PC-9 (cell line): Measurements from ENCODE around the gene USP12. TPM values are rescaled to one million over a fixed set of nuclear protein-coding genes. Genes with fewer than 3 reads are reported as not detected.

Experiments
- BruUV-seq: library from RNA; stranded (reverse); fragments of 400-500 nt; replicated peaks from 2 replicates; lab custom pipeline; 2021; lab: Mats Ljungman, UMichigan
- CTCF ChIA-PET: fragments of 300-600 bp; sonication (Branson Sonifier 250); formaldehyde crosslinking; loops from one replicate; lab custom pipeline; 2022; ENCODE audit warnings: antibody characterized with exemption; lab: Charles Lee
- POLR2A ChIA-PET: fragments of 300-600 bp; sonication (Branson Sonifier 250); formaldehyde crosslinking; loops from one replicate; lab custom pipeline; 2022; ENCODE audit warnings: antibody characterized with exemption; ENCODE audit not compliant: unreplicated experiment; lab: Charles Lee
- DNase-seq, 2 experiments: peaks; one replicate each; pipeline versions ENCODE4 v3.0.0 to v3.0.0-alpha.2; 2015 to 2022; ENCODE audit warnings: mixed read lengths in 1 of 2
- H2AFZ ChIP-seq: fragments of 200-600 bp; sonication (generic); 2 replicates; pipeline ENCODE4 v1.8.1; 2017; ENCODE audit warnings: antibody characterized with exemption
- H3F3A ChIP-seq: fragments of 200-600 bp; sonication (generic); 2 replicates; pipeline ENCODE4 v1.8.1; 2017; ENCODE audit warnings: antibody characterized with exemption, mild to moderate bottlenecking, low read depth; ENCODE audit not compliant: insufficient read depth
- H3K27ac ChIP-seq: fragments of 200-600 bp; sonication (generic); 2 replicates; pipeline ENCODE4 v1.6.1; 2016; ENCODE audit warnings: mixed run types
- H3K27me3 ChIP-seq: fragments of 200-600 bp; sonication (generic); 2 replicates; pipeline ENCODE4 v1.6.1; 2016; ENCODE audit warnings: low read depth, mixed run types; ENCODE audit not compliant: insufficient read depth
- H3K36me3 ChIP-seq: fragments of 200-600 bp; sonication (generic); 2 replicates; pipeline ENCODE4 v1.6.1; 2016; ENCODE audit warnings: low read depth, mixed run types
- H3K4me1 ChIP-seq: fragments of 200-600 bp; sonication (generic); replicated peaks from 2 replicates; pipeline ENCODE4 v1.6.1; 2016; ENCODE audit warnings: mixed run types; ENCODE audit not compliant: insufficient read depth
- H3K4me2 ChIP-seq: fragments of 200-600 bp; sonication (generic); 2 replicates; pipeline ENCODE4 v1.6.1; 2017; ENCODE audit warnings: mixed run types
- H3K4me3 ChIP-seq: fragments of 200-600 bp; sonication (generic); 2 replicates; pipeline ENCODE4 v1.6.1; 2016; ENCODE audit warnings: mixed run types
- H3K79me2 ChIP-seq: fragments of 200-600 bp; sonication (generic); 2 replicates; pipeline ENCODE4 v1.6.1; 2017; ENCODE audit warnings: low read depth, mixed run types
- H3K9me2 ChIP-seq: fragments of 200-600 bp; sonication (generic); 2 replicates; pipeline ENCODE4 v1.8.1; 2017; ENCODE audit warnings: mild to moderate bottlenecking; ENCODE audit not compliant: insufficient read depth
- H3K9me3 ChIP-seq: fragments of 200-600 bp; sonication (generic); 2 replicates; pipeline ENCODE4 v1.8.1; 2016; ENCODE audit warnings: low read depth; ENCODE audit not compliant: insufficient read depth
- H4K20me1 ChIP-seq: fragments of 200-600 bp; sonication (generic); 2 replicates; pipeline ENCODE4 v1.8.1; 2017; ENCODE audit not compliant: insufficient read depth
- EZH2 ChIP-seq: fragments of 200-600 bp; sonication (generic); IDR thresholded peaks from 2 replicates; pipeline ENCODE4 v1.8.0; 2017; ENCODE audit warnings: antibody characterized with exemption, low read depth
- intact Hi-C: fragments of 100-400 bp; cut with micrococcal nuclease; formaldehyde crosslinking; loops from one replicate; pipeline ENCODE4 v1.10.0; 2022; ENCODE audit not compliant: unreplicated experiment
- total RNA-seq: library from RNA; stranded (reverse); gene quantifications from 2 replicates; pipeline ENCODE4 v1.2.3, GENCODE V29; 2021
- TF ChIP-seq, protein P1 (sequence below): fragments of 200-600 bp; sonication (generic); conservative IDR thresholded peaks from 2 replicates; pipeline ENCODE4 v1.6.1; 2017; ENCODE audit warnings: mixed run types, antibody characterized with exemption, mild to moderate bottlenecking, moderate library complexity

The USP12 gene
- total RNA-seq, 1 experiment from 2014 or later = 20.8 TPM

DNA sequence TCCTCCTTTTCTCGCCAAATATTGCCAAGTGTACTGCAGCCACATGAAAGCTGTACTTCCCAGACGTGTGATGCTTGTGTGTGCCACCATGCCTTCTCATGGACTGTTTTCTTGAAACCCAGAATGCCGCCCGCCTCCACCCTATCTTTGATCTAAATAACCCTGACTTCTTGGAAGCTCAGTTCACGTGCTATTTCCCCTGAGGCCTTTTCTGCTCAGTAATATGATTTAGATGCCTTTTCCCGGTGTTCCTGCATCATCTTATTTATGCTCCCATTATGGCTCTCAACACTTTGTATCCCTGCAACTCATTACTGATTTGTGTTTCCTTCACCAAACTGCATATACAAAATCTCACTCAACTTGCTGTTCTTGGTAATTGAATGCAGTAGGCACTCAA, 116.1 kb downstream of the USP12 start:
- no peak for TF ChIP-seq EZH2
- TF ChIP-seq, protein P1, sequence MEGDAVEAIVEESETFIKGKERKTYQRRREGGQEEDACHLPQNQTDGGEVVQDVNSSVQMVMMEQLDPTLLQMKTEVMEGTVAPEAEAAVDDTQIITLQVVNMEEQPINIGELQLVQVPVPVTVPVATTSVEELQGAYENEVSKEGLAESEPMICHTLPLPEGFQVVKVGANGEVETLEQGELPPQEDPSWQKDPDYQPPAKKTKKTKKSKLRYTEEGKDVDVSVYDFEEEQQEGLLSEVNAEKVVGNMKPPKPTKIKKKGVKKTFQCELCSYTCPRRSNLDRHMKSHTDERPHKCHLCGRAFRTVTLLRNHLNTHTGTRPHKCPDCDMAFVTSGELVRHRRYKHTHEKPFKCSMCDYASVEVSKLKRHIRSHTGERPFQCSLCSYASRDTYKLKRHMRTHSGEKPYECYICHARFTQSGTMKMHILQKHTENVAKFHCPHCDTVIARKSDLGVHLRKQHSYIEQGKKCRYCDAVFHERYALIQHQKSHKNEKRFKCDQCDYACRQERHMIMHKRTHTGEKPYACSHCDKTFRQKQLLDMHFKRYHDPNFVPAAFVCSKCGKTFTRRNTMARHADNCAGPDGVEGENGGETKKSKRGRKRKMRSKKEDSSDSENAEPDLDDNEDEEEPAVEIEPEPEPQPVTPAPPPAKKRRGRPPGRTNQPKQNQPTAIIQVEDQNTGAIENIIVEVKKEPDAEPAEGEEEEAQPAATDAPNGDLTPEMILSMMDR = no peak
- ChIA-PET POLR2A (no interaction called here), CTCF (no interaction called here)
- Histone ChIP-seq H3K79me2 (no peaks in the 10 kb centered on the region), H3K36me3 (no peaks in the 10 kb centered on the region), H3K27ac (peak overlapping the region; percentile 83), H3K4me2 (no peak overlapping the region), H3K9me2 (no peaks in the 10 kb centered on the region), H4K20me1 (no peaks in the 10 kb centered on the region), H3F3A (peaks cover 34% of the 10 kb centered on the region), H2AFZ (no peak overlapping the region), H3K4me3 (no peak overlapping the region), H3K27me3 (no peaks in the 10 kb centered on the region), H3K9me3 (no peaks in the 10 kb centered on the region), H3K4me1 (peaks cover 45% of the 10 kb centered on the region)
- no TSS peak for BruUV-seq
- DNase-seq = no peak
- intact Hi-C loops = loop anchor here (2.0 kb wide), 1 partner anchor 195 kb away; the partner anchor contains the start of gene RPL21

DNA sequence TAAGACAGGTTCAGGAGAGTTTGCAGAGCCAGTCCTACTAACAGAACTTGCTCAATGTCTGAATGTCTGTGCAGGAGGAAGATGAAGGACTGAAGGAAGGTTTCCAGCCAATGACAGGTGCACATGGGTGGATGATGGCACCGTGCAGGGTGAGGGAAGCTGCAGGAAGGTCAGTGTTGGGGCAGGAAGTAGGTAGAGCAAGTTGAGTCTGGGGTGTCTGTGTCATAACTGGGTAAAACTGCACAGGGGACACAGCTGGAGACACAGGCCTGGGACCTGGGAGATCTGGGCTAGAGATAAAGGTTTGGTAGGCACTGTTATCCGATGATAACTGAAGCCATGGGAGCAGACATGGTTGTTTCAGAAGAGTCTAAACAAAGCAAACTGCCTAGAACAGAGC, 116.9 kb downstream of the USP12 start:
- no TSS peak for BruUV-seq
- intact Hi-C loops = loop anchor here (2.0 to 5.0 kb wide), 2 partner anchors 98 to 196 kb away; partner anchors contain the start of gene RPL21
- ChIA-PET CTCF (no interaction called here), POLR2A (interaction anchor here (0.6 kb wide), 2 partner anchors 1053 to 1737 kb away, joined by 4 to 5 read pairs; no protein-coding TSS in a partner anchor)
- Histone ChIP-seq H3K4me2 (peak overlapping the region; percentile 56), H3K4me1 (peaks cover 45% of the 10 kb centered on the region), H2AFZ (no peak overlapping the region), H3K36me3 (no peaks in the 10 kb centered on the region), H3F3A (peaks cover 34% of the 10 kb centered on the region), H4K20me1 (no peaks in the 10 kb centered on the region), H3K4me3 (no peak overlapping the region), H3K27ac (peak overlapping the region; percentile 83), H3K79me2 (no peaks in the 10 kb centered on the region), H3K27me3 (no peaks in the 10 kb centered on the region), H3K9me3 (no peaks in the 10 kb centered on the region), H3K9me2 (no peaks in the 10 kb centered on the region)
- TF ChIP-seq, protein P1 = no peak
- no peak for TF ChIP-seq EZH2
- DNase-seq = peak; percentile 20 to 73

DNA sequence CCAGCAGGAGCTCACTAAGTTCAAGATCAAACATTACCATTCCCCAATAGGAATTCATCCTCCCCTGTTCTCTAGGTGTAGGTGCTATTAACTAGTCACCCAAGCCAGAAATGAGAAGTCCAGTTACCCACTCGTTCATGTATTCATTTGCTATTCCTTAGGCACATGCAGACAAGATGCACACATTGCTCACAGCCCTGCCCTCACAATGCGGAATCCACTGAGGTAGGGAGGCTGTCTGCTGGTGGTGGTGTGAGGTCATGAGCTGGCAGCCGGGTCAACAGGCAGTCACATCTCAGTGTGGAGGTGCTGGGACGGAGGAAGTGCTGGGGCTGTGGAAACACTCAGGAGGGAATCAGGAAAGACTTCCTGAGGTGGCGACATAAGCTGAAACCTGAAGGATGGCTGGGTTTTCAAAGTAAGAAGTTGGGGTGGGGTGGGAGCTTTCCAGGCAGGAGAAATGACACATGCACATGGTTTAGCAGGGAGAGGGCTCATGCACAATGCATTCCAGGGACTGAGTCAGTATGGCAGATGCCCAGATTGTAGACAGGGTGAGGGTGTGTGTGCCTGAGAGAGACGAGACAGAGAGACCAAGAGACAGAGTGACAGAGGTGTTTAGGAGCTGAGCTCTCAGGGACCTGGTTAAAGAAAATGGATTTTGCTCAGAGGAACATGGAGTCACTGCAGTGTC, 117.6 kb downstream of the USP12 start:
- intact Hi-C loops = loop anchor here (2.0 to 5.0 kb wide), 2 partner anchors 98 to 197 kb away; partner anchors contain the start of gene RPL21

More for the DNA sequence above, 117.6 kb downstream of the USP12 start:
- Histone ChIP-seq H3K4me3 (no peak overlapping the region; the same call in 1 of the 2 replicates), H3K36me3 (no peaks in the 10 kb centered on the region), H3K4me2 (peak overlapping the region; percentile 56), H3K9me2 (no peaks in the 10 kb centered on the region), H3K9me3 (no peaks in the 10 kb centered on the region), H3F3A (peaks cover 34% of the 10 kb centered on the region), H3K27ac (peak overlapping the region; percentile 83), H4K20me1 (no peaks in the 10 kb centered on the region), H3K79me2 (no peaks in the 10 kb centered on the region), H2AFZ (no peak overlapping the region), H3K27me3 (no peaks in the 10 kb centered on the region), H3K4me1 (peaks cover 45% of the 10 kb centered on the region)
- TF ChIP-seq, protein P1 = no peak
- no peak for TF ChIP-seq EZH2
- peak; percentile 66 to 95 for DNase-seq
- ChIA-PET CTCF (interaction anchor here (1.0 kb wide), 2 partner anchors 11 to 69 kb away, joined by 3 read pairs; no protein-coding TSS in a partner anchor), POLR2A (interaction anchor here (0.6 kb wide), 5 partner anchors 16 to 1736 kb away, joined by 3 to 11 read pairs (median 5); no protein-coding TSS in a partner anchor)
- no TSS peak for BruUV-seq
